AG09309 (cell line): ENCODE data around the gene NEU4.

Source experiments
- DNase-seq: peaks from one replicate; pipeline ENCODE4 v3.0.0-alpha.2; 2010; ENCODE audit warnings: low read depth
- H3K4me3 ChIP-seq: 2 replicates; pipeline ENCODE4 v1.5.1; 2011; ENCODE audit warnings: mild to moderate bottlenecking, low read depth, low read length, moderate library complexity; ENCODE audit not compliant: control insufficient read depth
- CTCF ChIP-seq: IDR thresholded peaks from 2 replicates; pipeline ENCODE4 v1.5.1; 2011; ENCODE audit warnings: mild to moderate bottlenecking, low read depth, low read length, inconsistent platforms; ENCODE audit not compliant: insufficient read depth, control insufficient read depth; ENCODE audit errors: missing control alignments

The NEU4 gene

GRCh38 chr2:241844066-241844728 lies 35.2 kb downstream of the NEU4 start:
- no peak for TF ChIP-seq CTCF
- peak overlapping the region; percentile 26 for H3K4me3 ChIP-seq
- DNase-seq = no peak

- DNase-seq = no peak
- TF ChIP-seq CTCF = no peak
- no peak overlapping the region for H3K4me3 ChIP-seq
Measured at GRCh38 chr2:241844831-241845578, 36.0 kb downstream of the NEU4 start.

- DNase-seq = no peak
- TF ChIP-seq CTCF = no peak
- no peak overlapping the region for H3K4me3 ChIP-seq
Measured at GRCh38 chr2:241846406-241846805, 37.4 kb downstream of the NEU4 start.

GRCh38 chr2:241848761-241849615 lies 40.0 kb downstream of the NEU4 start:
- TF ChIP-seq CTCF = no peak
- H3K4me3 ChIP-seq = no peak overlapping the region
- DNase-seq = no peak

- no peak for DNase-seq
- no peak overlapping the region for H3K4me3 ChIP-seq
- TF ChIP-seq CTCF = no peak
Measured at GRCh38 chr2:241849616-241850543, 40.9 kb downstream of the NEU4 start.

GRCh38 chr2:241850544-241851324 lies 41.7 kb downstream of the NEU4 start:
- no peak for DNase-seq
- no peak for TF ChIP-seq CTCF
- no peak overlapping the region for H3K4me3 ChIP-seq
